GM04504 (cell line): Measurements from ENCODE around the gene TEX55.
"Not testable (repeated sequence)": the region's sequence is repeated elsewhere in the genome, so short reads cannot be mapped to it uniquely, and the experiment has no call there.

Experiments used
- DNase-seq: peaks from one replicate; pipeline ENCODE4 v3.0.0-alpha.2; 2012; ENCODE audit warnings: low read depth

Gene TEX55

GRCh38 chr3:119160815-119161214 lies 14.8 kb downstream of the TEX55 start:
- no peak for DNase-seq

- no peak for DNase-seq
Observed at GRCh38 chr3:119161240-119161639, 15.3 kb downstream of the TEX55 start.

- not testable (repeated sequence) for DNase-seq
Observed at GRCh38 chr3:119164745-119165144, 18.8 kb downstream of the TEX55 start.

GRCh38 chr3:119170821-119171220 lies 24.9 kb downstream of the TEX55 start:
- DNase-seq = no peak

GRCh38 chr3:119173325-119173724 lies 27.4 kb downstream of the TEX55 start, which contains the start of gene UPK1B:
Gene UPK1B, plus strand, starts transcription at chr3:119173598. Its CDS starts 13,144 bp downstream, at chr3:119186742.
- no peak for DNase-seq

- DNase-seq = no peak
Observed at GRCh38 chr3:119175872-119176756, 30.1 kb downstream of the TEX55 start.

- DNase-seq = no peak
Observed at GRCh38 chr3:119176778-119177177, 30.8 kb downstream of the TEX55 start.

- DNase-seq = no peak
Observed at GRCh38 chr3:119177321-119177720, 31.4 kb downstream of the TEX55 start.

GRCh38 chr3:119181765-119182164 lies 35.8 kb downstream of the TEX55 start:
- DNase-seq = no peak

GRCh38 chr3:119184111-119184510 lies 38.1 kb downstream of the TEX55 start:
- no peak for DNase-seq

GRCh38 chr3:119184796-119185570 lies 39.0 kb downstream of the TEX55 start:
- peak; percentile 51 for DNase-seq

GRCh38 chr3:119187266-119187665 lies 41.3 kb downstream of the TEX55 start:
- DNase-seq = no peak

GRCh38 chr3:119191800-119192199 lies 45.8 kb downstream of the TEX55 start:
- no peak for DNase-seq

GRCh38 chr3:119194237-119195150 lies 48.5 kb downstream of the TEX55 start:
- no peak for DNase-seq

- no peak for DNase-seq
Observed at GRCh38 chr3:119195151-119195476, 49.1 kb downstream of the TEX55 start.

GRCh38 chr3:119195911-119196310 lies 49.9 kb downstream of the TEX55 start:
- DNase-seq = no peak
